ENCODE measurements around the gene OR10P1. TPM values are rescaled to one million over a fixed set of nuclear protein-coding genes. Genes with fewer than 3 reads are reported as not detected.

OR10P1 gene
- total and polyA plus RNA-seq, 4 donors: not detected

GRCh38 chr12:55658212-55658611 is 21.5 kb downstream of the OR10P1 start:
- Histone ChIP-seq H3K4me1 (ENCODE audit: control insufficient read depth in 1 of 2, insufficient read depth in 2 of 2, low read length in 2 of 2) (no peaks in the 10 kb centered on the region), H3K36me3 (ENCODE audit: control insufficient read depth in 1 of 2, insufficient read depth in 2 of 2, low read length in 1 of 2) (no peaks in the 10 kb centered on the region), H3K27me3 (ENCODE audit: control insufficient read depth in 1 of 2, insufficient read depth in 2 of 2, low read length in 1 of 2) (no peaks in the 10 kb centered on the region), H3K9me3 (ENCODE audit: control insufficient read depth, low read length) (no peaks in the 10 kb centered on the region), H3K27ac (ENCODE audit: low read depth in 1 of 2, low read length in 2 of 2) (no peak overlapping the region), H3K4me3 (ENCODE audit: low read length in 2 of 2) (no peak overlapping the region)
- intact Hi-C loops (cut with DNase I): loop anchor here (5.0 to 10.0 kb wide), 3 partner anchors 64 to 287 kb away; partner anchors contain the start of gene RDH5 (in 1 of the 2)
- 88 to 92% methylated on average over 6 of the region's 6 CpGs for WGBS, 2 donors
- no peak for ATAC-seq (ENCODE audit: low FRiP score)
- no peak for DNase-seq

- WGBS, 2 donors: 74 to 84% methylated on average over 3 of the region's 3 CpGs
- DNase-seq (no peak), ATAC-seq (ENCODE audit: low FRiP score) (no peak)
- Histone ChIP-seq H3K36me3 (ENCODE audit: control insufficient read depth in 1 of 2, insufficient read depth in 2 of 2, low read length in 1 of 2) (no peaks in the 10 kb centered on the region), H3K27ac (ENCODE audit: low read depth in 1 of 2, low read length in 2 of 2) (no peak overlapping the region), H3K27me3 (ENCODE audit: control insufficient read depth in 1 of 2, insufficient read depth in 2 of 2, low read length in 1 of 2) (no peaks in the 10 kb centered on the region), H3K9me3 (ENCODE audit: control insufficient read depth, low read length) (no peaks in the 10 kb centered on the region), H3K4me1 (ENCODE audit: control insufficient read depth in 1 of 2, insufficient read depth in 2 of 2, low read length in 2 of 2) (no peaks in the 10 kb centered on the region), H3K4me3 (ENCODE audit: low read length in 2 of 2) (no peak overlapping the region)
- intact Hi-C loops (cut with DNase I): loop anchor here (5.0 to 10.0 kb wide), 3 partner anchors 63 to 286 kb away; partner anchors contain the start of gene RDH5 (in 1 of the 2)
Observed at GRCh38 chr12:55658635-55659391, 22.1 kb downstream of the OR10P1 start.

DNA sequence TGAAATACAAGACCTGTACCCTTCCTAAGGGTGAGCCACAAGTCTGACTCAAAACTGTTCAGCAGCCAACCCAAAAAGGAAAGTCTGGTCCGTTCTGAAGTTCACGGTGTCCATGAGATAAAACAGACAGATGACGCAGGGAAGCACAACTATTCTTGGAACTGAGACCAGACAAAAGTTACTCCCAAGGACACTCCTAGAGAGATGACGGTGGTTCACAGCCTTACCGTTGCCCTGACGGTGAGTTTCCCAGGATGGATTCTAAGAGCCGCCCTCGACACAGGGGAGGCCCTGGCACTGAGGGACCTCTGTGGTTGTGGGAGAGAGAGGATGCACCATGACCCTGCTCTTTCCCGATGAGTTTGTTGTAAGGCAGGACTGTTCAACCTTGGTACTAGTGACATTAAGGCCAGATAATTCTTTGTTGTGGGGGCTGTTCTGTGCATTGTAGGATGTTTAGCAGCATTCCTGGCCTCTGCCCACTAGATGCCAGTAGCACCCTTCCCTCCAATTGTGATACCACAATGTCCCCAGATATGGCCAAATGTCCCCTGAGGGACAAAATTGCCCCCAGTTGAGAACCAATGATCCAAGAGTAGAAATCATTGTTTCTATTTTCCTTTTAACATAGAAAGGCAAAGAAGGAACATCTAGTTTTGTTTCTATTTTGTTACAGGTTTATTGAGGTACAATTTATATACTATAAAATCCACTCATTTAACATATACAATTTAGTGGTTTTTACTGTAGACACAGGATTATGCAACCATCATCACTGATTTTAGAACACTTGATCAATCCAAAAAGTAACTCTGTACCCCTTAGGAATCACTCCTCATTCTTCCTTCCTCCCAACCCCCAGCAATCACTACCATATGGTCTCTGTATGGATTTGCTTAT is 23.0 kb downstream of the OR10P1 start:
- intact Hi-C loops (cut with DNase I): loop anchor here (5.0 to 10.0 kb wide), 4 partner anchors 63 to 285 kb away; partner anchors contain the start of gene RDH5 (in 1 of the 2)
- Histone ChIP-seq H3K27me3 (ENCODE audit: control insufficient read depth in 1 of 2, insufficient read depth in 2 of 2, low read length in 1 of 2) (no peaks in the 10 kb centered on the region), H3K27ac (ENCODE audit: low read depth in 1 of 2, low read length in 2 of 2) (no peak overlapping the region), H3K36me3 (ENCODE audit: control insufficient read depth in 1 of 2, insufficient read depth in 2 of 2, low read length in 1 of 2) (no peaks in the 10 kb centered on the region), H3K9me3 (ENCODE audit: control insufficient read depth, low read length) (no peaks in the 10 kb centered on the region), H3K4me1 (ENCODE audit: control insufficient read depth in 1 of 2, insufficient read depth in 2 of 2, low read length in 2 of 2) (no peaks in the 10 kb centered on the region), H3K4me3 (ENCODE audit: low read length in 2 of 2) (no peak overlapping the region)
- no peak for DNase-seq
- 60 to 65% methylated on average over 9 of the region's 9 CpGs for WGBS, 2 donors
- no peak for ATAC-seq (ENCODE audit: low FRiP score)

DNA sequence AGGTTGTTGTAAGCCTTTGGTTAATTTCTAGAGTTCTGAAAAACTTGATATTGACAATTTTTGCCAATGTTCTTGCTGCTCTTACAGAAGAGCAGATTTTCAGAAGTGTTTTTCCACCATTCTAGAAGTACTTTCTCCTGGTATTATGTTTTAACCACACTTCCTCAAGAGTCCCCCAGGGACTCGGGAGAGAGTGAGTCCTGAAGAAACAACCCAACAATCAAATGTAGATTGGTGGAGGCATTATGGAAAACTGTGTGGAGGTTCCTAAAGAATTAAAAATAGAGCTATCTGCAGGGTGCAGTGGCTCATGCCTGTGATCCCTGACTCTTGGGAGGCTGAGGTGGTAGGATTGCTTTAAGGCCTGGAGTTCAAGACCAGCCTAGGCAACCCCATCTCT is 26.7 kb downstream of the OR10P1 start:
- no peak for DNase-seq

GRCh38 chr12:55664826-55665225 is 28.1 kb downstream of the OR10P1 start:
- no peak overlapping the region for H3K27ac ChIP-seq (ENCODE audit: low read depth in 1 of 2, low read length in 2 of 2)
- intact Hi-C loops (cut with DNase I): loop anchor here in 1 of 2 donors (10.0 kb wide), 1 partner anchor 140 kb away; no protein-coding TSS in a partner anchor
- no peaks in the 10 kb centered on the region for H3K4me1 ChIP-seq (ENCODE audit: control insufficient read depth in 1 of 2, insufficient read depth in 2 of 2, low read length in 2 of 2)
- H3K27me3 ChIP-seq (ENCODE audit: control insufficient read depth in 1 of 2, insufficient read depth in 2 of 2, low read length in 1 of 2): no peaks in the 10 kb centered on the region
- ATAC-seq (ENCODE audit: low FRiP score) (no peak), DNase-seq (no peak)
- no peaks in the 10 kb centered on the region for H3K36me3 ChIP-seq (ENCODE audit: control insufficient read depth in 1 of 2, insufficient read depth in 2 of 2, low read length in 1 of 2)
- WGBS, 2 donors: 93 to 94% methylated on average over 10 of the region's 10 CpGs
- H3K9me3 ChIP-seq (ENCODE audit: control insufficient read depth, low read length): no peaks in the 10 kb centered on the region
- no peak overlapping the region for H3K4me3 ChIP-seq (ENCODE audit: low read length in 2 of 2)

More for the DNA sequence above, 26.7 kb downstream of the OR10P1 start:
- Histone ChIP-seq H3K4me1 (ENCODE audit: control insufficient read depth in 1 of 2, insufficient read depth in 2 of 2, low read length in 2 of 2) (no peaks in the 10 kb centered on the region), H3K27me3 (ENCODE audit: control insufficient read depth in 1 of 2, insufficient read depth in 2 of 2, low read length in 1 of 2) (no peaks in the 10 kb centered on the region), H3K27ac (ENCODE audit: low read depth in 1 of 2, low read length in 2 of 2) (no peak overlapping the region), H3K9me3 (ENCODE audit: control insufficient read depth, low read length) (no peaks in the 10 kb centered on the region), H3K36me3 (ENCODE audit: control insufficient read depth in 1 of 2, insufficient read depth in 2 of 2, low read length in 1 of 2) (no peaks in the 10 kb centered on the region), H3K4me3 (ENCODE audit: low read length in 2 of 2) (no peak overlapping the region)
- WGBS, 2 donors: 39 to 41% methylated on average over 1 of the region's 1 CpG
- no peak for ATAC-seq (ENCODE audit: low FRiP score)
- intact Hi-C loops (cut with DNase I): loop anchor here in 1 of 2 donors (10.0 kb wide), 1 partner anchor 141 kb away; no protein-coding TSS in a partner anchor

GRCh38 chr12:55666508-55666907 is 29.8 kb downstream of the OR10P1 start:
- intact Hi-C loops (cut with DNase I): loop anchor here in 1 of 2 donors (10.0 kb wide), 1 partner anchor 138 kb away; no protein-coding TSS in a partner anchor
- WGBS, 2 donors: 78 to 81% methylated on average over 7 of the region's 7 CpGs
- Histone ChIP-seq H3K9me3 (ENCODE audit: control insufficient read depth, low read length) (no peaks in the 10 kb centered on the region), H3K27ac (ENCODE audit: low read depth in 1 of 2, low read length in 2 of 2) (no peak overlapping the region), H3K36me3 (ENCODE audit: control insufficient read depth in 1 of 2, insufficient read depth in 2 of 2, low read length in 1 of 2) (no peaks in the 10 kb centered on the region), H3K4me1 (ENCODE audit: control insufficient read depth in 1 of 2, insufficient read depth in 2 of 2, low read length in 2 of 2) (no peaks in the 10 kb centered on the region), H3K4me3 (ENCODE audit: low read length in 2 of 2) (no peak overlapping the region), H3K27me3 (ENCODE audit: control insufficient read depth in 1 of 2, insufficient read depth in 2 of 2, low read length in 1 of 2) (no peaks in the 10 kb centered on the region)
- ATAC-seq (ENCODE audit: low FRiP score): no peak
- no peak for DNase-seq

DNA sequence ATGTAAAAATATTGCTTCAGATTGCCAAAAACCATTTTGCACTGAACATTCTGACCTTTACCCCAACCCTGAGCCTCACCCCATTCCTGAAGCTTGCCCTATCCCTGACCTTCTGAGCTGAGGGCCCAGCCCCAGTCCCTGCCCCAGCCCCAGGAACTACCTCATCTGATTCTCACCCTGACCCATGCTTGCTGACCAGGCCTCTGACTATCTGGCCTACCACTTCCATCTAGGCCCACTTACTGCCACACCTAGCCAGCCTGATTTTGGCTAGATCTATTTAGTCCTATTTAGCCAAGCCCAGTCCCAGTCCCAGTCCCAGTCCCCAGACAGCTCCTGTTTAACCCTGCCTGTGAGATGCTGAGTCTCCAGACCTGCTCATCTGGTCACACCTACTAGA is 33.6 kb downstream of the OR10P1 start:
- no peak overlapping the region for H3K27ac ChIP-seq (ENCODE audit: low read depth in 1 of 2, low read length in 2 of 2)
- no peaks in the 10 kb centered on the region for H3K9me3 ChIP-seq (ENCODE audit: control insufficient read depth, low read length)
- DNase-seq (no peak), ATAC-seq (ENCODE audit: low FRiP score) (no peak)
- no peaks in the 10 kb centered on the region for H3K36me3 ChIP-seq (ENCODE audit: control insufficient read depth in 1 of 2, insufficient read depth in 2 of 2, low read length in 1 of 2)
- no peaks in the 10 kb centered on the region for H3K27me3 ChIP-seq (ENCODE audit: control insufficient read depth in 1 of 2, insufficient read depth in 2 of 2, low read length in 1 of 2)
- H3K4me3 ChIP-seq (ENCODE audit: low read length in 2 of 2): no peak overlapping the region
- H3K4me1 ChIP-seq (ENCODE audit: control insufficient read depth in 1 of 2, insufficient read depth in 2 of 2, low read length in 2 of 2): no peaks in the 10 kb centered on the region
- intact Hi-C loops (cut with DNase I): no loop called here

DNA sequence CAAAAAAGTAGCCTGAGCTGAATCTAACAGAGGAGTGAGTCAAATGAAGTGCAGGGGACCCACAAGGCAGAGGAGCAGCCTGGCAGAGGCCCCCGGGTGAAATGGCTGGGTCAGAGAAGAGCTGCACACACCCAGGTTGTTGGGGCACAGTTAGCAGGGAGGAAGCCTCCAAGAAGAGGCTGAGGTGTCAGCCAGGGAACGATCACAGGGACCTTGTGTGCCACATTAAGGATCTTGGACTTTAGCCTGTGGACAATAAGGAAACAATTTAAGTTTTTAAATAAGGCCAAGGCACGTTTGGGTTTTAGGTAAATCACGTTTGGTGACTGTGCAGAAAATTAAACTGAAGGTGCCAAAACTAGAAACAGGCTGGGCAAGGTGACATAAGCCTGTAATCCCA is 35.1 kb downstream of the OR10P1 start:
- Histone ChIP-seq H3K36me3 (ENCODE audit: control insufficient read depth in 1 of 2, insufficient read depth in 2 of 2, low read length in 1 of 2) (no peaks in the 10 kb centered on the region), H3K27me3 (ENCODE audit: control insufficient read depth in 1 of 2, insufficient read depth in 2 of 2, low read length in 1 of 2) (no peaks in the 10 kb centered on the region), H3K9me3 (ENCODE audit: control insufficient read depth, low read length) (no peaks in the 10 kb centered on the region), H3K27ac (ENCODE audit: low read depth in 1 of 2, low read length in 2 of 2) (no peak overlapping the region), H3K4me3 (ENCODE audit: low read length in 2 of 2) (no peak overlapping the region), H3K4me1 (ENCODE audit: control insufficient read depth in 1 of 2, insufficient read depth in 2 of 2, low read length in 2 of 2) (no peaks in the 10 kb centered on the region)
- no peak for ATAC-seq (ENCODE audit: low FRiP score)
- no peak for DNase-seq
- 66% methylated on average over 4 of the region's 4 CpGs for WGBS, 2 donors
- intact Hi-C loops (cut with DNase I): no loop called here

All from aorta (tissue), 5 donors.